CD1c-positive myeloid dendritic cell (primary cell): ENCODE results near the gene ZNF358.
A peak's percentile ranks its signal among the peaks of the same experiment; 100 is the strongest.

ENCODE experiments used
- DNase-seq: peaks from one replicate; pipeline ENCODE4 v3.0.0-alpha.2; 2016; ENCODE audit errors: extremely low spot score

The ZNF358 gene

GRCh38 chr19:7489609-7490044, 26.3 kb upstream of the ZNF358 start:
- DNase-seq, result no peak

GRCh38 chr19:7492142-7492541, 23.8 kb upstream of the ZNF358 start:
- peak; percentile 90 for DNase-seq

- DNase-seq, result no peak
Observed at GRCh38 chr19:7492558-7492957, 23.3 kb upstream of the ZNF358 start.

GRCh38 chr19:7494416-7495098, 21.3 kb upstream of the ZNF358 start:
- no peak for DNase-seq

- peak; percentile 18 for DNase-seq
Observed at GRCh38 chr19:7497292-7497691, 18.6 kb upstream of the ZNF358 start.

- peak; percentile 63 for DNase-seq
Observed at GRCh38 chr19:7500811-7501450, 15.0 kb upstream of the ZNF358 start.

- DNase-seq, result no peak
Observed at GRCh38 chr19:7502552-7502951, 13.4 kb upstream of the ZNF358 start.

GRCh38 chr19:7504684-7505083, 11.2 kb upstream of the ZNF358 start:
- DNase-seq, result no peak

GRCh38 chr19:7505288-7505681, 10.6 kb upstream of the ZNF358 start:
- DNase-seq, result no peak

GRCh38 chr19:7505682-7506384, 10.1 kb upstream of the ZNF358 start:
- DNase-seq, result no peak

GRCh38 chr19:7506385-7507328, 9.2 kb upstream of the ZNF358 start:
- DNase-seq, result peak; percentile 93

- peak; percentile 83 for DNase-seq
Observed at GRCh38 chr19:7507884-7508283, 8.0 kb upstream of the ZNF358 start.

GRCh38 chr19:7509625-7510024, 6.3 kb upstream of the ZNF358 start:
- DNase-seq, result no peak

- no peak for DNase-seq
Observed at GRCh38 chr19:7512400-7512851, 3.5 kb upstream of the ZNF358 start.

- no peak for DNase-seq
Observed at GRCh38 chr19:7513809-7514642, 1.9 kb upstream of the ZNF358 start.

GRCh38 chr19:7515110-7515644, 726 bp upstream of the ZNF358 start:
- no peak for DNase-seq

GRCh38 chr19:7516333-7516732, 430 bp downstream of the ZNF358 start:
- DNase-seq, result no peak

GRCh38 chr19:7516878-7517277, 975 bp downstream of the ZNF358 start:
- DNase-seq, result no peak

- no peak for DNase-seq
Observed at GRCh38 chr19:7519361-7520130, 3.6 kb downstream of the ZNF358 start.
